Measurements from ENCODE around the gene QSOX1. TPM values are rescaled to one million over a fixed set of nuclear protein-coding genes. Genes with fewer than 3 reads are reported as not detected.

QSOX1 gene
- total RNA-seq, 1 experiment from 2014 or later, result 69.0 TPM

GRCh38 chr1:180235077-180235501 lies 80.4 kb downstream of the QSOX1 start:
- Histone ChIP-seq H3K36me3 (ENCODE audit: insufficient read depth, low read length, poor library complexity, severe bottlenecking) (no peaks in the 10 kb centered on the region), H3K4me3 (ENCODE audit: low read depth, low read length, poor library complexity, severe bottlenecking) (no peak overlapping the region), H3K27me3 (replicated peaks; ENCODE audit: insufficient read depth, low read depth, low read length, poor library complexity) (peaks cover 98% of the 10 kb centered on the region), H3K9me3 (ENCODE audit: low read depth, low read length, poor library complexity, severe bottlenecking) (no peaks in the 10 kb centered on the region), H3K27ac (ENCODE audit: low read depth, low read length, poor library complexity, severe bottlenecking) (no peak overlapping the region), H3K4me1 (ENCODE audit: insufficient read depth, low read length, poor library complexity, severe bottlenecking) (peaks cover 10% of the 10 kb centered on the region)
- CTCF ChIA-PET, result no interaction called here
- intact Hi-C loops (cut with micrococcal nuclease; ENCODE audit: unreplicated experiment), result no loop called here
- no peak for TF ChIP-seq CTCF (conservative IDR thresholded peaks at IDR 0.05; ENCODE audit: low read depth, low read length)
- POLR2A ChIA-PET (ENCODE audit: low non-redundant PET), result no interaction called here
- no peak for DNase-seq (ENCODE audit: low spot score)
- no TSS peak for BruUV-seq (replicated peaks)

- TF ChIP-seq EZH2 (IDR thresholded peaks at IDR 0.05; ENCODE audit: borderline replicate concordance, low read depth, low read length, poor library complexity, severe bottlenecking), result peak; percentile 98
- no peak for TF ChIP-seq CTCF (conservative IDR thresholded peaks at IDR 0.05; ENCODE audit: low read depth, low read length)
- ChIA-PET CTCF (no interaction called here), POLR2A (ENCODE audit: low non-redundant PET) (no interaction called here)
- H3K27ac ChIP-seq (ENCODE audit: low read depth, low read length, poor library complexity, severe bottlenecking), result no peak overlapping the region
- intact Hi-C loops (cut with micrococcal nuclease; ENCODE audit: unreplicated experiment), result no loop called here
- H3K9me3 ChIP-seq (ENCODE audit: low read depth, low read length, poor library complexity, severe bottlenecking), result no peaks in the 10 kb centered on the region
- no peaks in the 10 kb centered on the region for H3K36me3 ChIP-seq (ENCODE audit: insufficient read depth, low read length, poor library complexity, severe bottlenecking)
- BruUV-seq (replicated peaks), result no TSS peak
- peaks cover 100% of the 10 kb centered on the region for H3K27me3 ChIP-seq (replicated peaks; ENCODE audit: insufficient read depth, low read depth, low read length, poor library complexity)
- peaks cover 4% of the 10 kb centered on the region for H3K4me1 ChIP-seq (ENCODE audit: insufficient read depth, low read length, poor library complexity, severe bottlenecking)
- H3K4me3 ChIP-seq (ENCODE audit: low read depth, low read length, poor library complexity, severe bottlenecking), result no peak overlapping the region
- no peak for DNase-seq (ENCODE audit: low spot score)
Measured at GRCh38 chr1:180235502-180236239, 81.0 kb downstream of the QSOX1 start.

GRCh38 chr1:180236698-180237509 lies 82.2 kb downstream of the QSOX1 start:
- TF ChIP-seq EZH2 (IDR thresholded peaks at IDR 0.05; ENCODE audit: borderline replicate concordance, low read depth, low read length, poor library complexity, severe bottlenecking), result peak; percentile 59
- TF ChIP-seq CTCF (conservative IDR thresholded peaks at IDR 0.05; ENCODE audit: low read depth, low read length), result no peak
- peaks cover under 1% of the 10 kb centered on the region for H3K4me1 ChIP-seq (ENCODE audit: insufficient read depth, low read length, poor library complexity, severe bottlenecking)
- ChIA-PET POLR2A (ENCODE audit: low non-redundant PET) (interaction anchor here (0.5 kb wide), 1 partner anchor 751 kb away, joined by 5 read pairs; no protein-coding TSS in a partner anchor), CTCF (no interaction called here)
- no peaks in the 10 kb centered on the region for H3K36me3 ChIP-seq (ENCODE audit: insufficient read depth, low read length, poor library complexity, severe bottlenecking)
- no peak overlapping the region for H3K27ac ChIP-seq (ENCODE audit: low read depth, low read length, poor library complexity, severe bottlenecking)
- no TSS peak for BruUV-seq (replicated peaks)
- H3K4me3 ChIP-seq (ENCODE audit: low read depth, low read length, poor library complexity, severe bottlenecking), result no peak overlapping the region
- no peaks in the 10 kb centered on the region for H3K9me3 ChIP-seq (ENCODE audit: low read depth, low read length, poor library complexity, severe bottlenecking)
- intact Hi-C loops (cut with micrococcal nuclease; ENCODE audit: unreplicated experiment), result no loop called here
- peaks cover 100% of the 10 kb centered on the region for H3K27me3 ChIP-seq (replicated peaks; ENCODE audit: insufficient read depth, low read depth, low read length, poor library complexity)
- no peak for DNase-seq (ENCODE audit: low spot score)
